Measurements from ENCODE around the gene ANKMY1. TPM values are rescaled to one million over a fixed set of nuclear protein-coding genes. Genes with fewer than 3 reads are reported as not detected.

Gene ANKMY1
- total and polyA plus RNA-seq, 2 donors (not counting 1 experiment from before 2014, with no cell fraction given): 51.7 to 72.1 TPM

DNA sequence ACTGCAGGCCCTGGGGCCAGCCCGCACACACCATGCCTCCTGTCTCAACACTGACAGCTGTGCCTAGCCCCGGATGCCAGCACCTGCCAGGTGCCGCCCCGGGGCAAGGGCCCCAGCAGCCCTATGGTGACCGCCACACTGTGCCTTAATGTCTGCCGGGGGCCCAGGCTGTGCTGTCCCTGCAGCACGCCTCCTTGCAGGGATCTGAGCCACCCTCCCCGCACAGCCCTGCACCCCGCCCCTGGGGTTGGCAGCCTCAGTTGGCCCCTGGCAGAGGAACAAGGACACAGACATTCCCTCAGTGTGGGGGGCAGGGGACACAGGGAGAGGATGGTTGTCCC lies 20.3 kb upstream of the ANKMY1 start:
- H3K79me2 ChIP-seq (ENCODE audit: control insufficient read depth, insufficient read depth, low read length): peaks cover 61% of the 10 kb centered on the region
- peaks cover 90% of the 10 kb centered on the region for H4K20me1 ChIP-seq (ENCODE audit: control insufficient read depth, insufficient read depth, low read length, poor library complexity, severe bottlenecking)
- no peaks in the 10 kb centered on the region for H3K27me3 Mint-ChIP-seq
- intact Hi-C loops (cut with micrococcal nuclease): no loop called here
- H3K4me1 Mint-ChIP-seq: peaks cover 25% of the 10 kb centered on the region
- no peak overlapping the region for H3K27ac ChIP-seq (ENCODE audit: low read length in 2 of 2)
- no peak for DNase-seq
- ChIA-PET CTCF (no interaction called here), POLR2A (no interaction called here)
- H3K4me3 ChIP-seq (ENCODE audit: control extremely low read depth in 1 of 5, extremely low read depth in 1 of 5, insufficient read depth in 1 of 5, low read depth in 2 of 5, low read length in 4 of 5): no peak overlapping the region
- H3K27me3 ChIP-seq (replicated peaks in 1 of 4; ENCODE audit: control extremely low read depth in 1 of 4, control insufficient read depth in 3 of 4, insufficient read depth in 4 of 4, low read length in 3 of 4): no peaks in the 10 kb centered on the region
- H3K27ac Mint-ChIP-seq: no peak overlapping the region
- TF ChIP-seq EZH2 (IDR thresholded peaks at IDR 0.05; ENCODE audit: borderline replicate concordance, insufficient read depth, low read depth, low read length, poor library complexity, severe bottlenecking) (no peak), CTCF (IDR thresholded peaks at IDR 0.05) (no peak)
- H3K4me3 Mint-ChIP-seq: no peak overlapping the region
- no peaks in the 10 kb centered on the region for H3K9me3 Mint-ChIP-seq (ENCODE audit: insufficient read depth)
- WGBS (ENCODE audit: insufficient coverage): 96% methylated on average over 9 of the region's 9 CpGs
- no peak overlapping the region for H3K4me2 ChIP-seq (replicated peaks; ENCODE audit: low read depth, low read length, poor library complexity, severe bottlenecking)
- H3K36me3 ChIP-seq (replicated peaks in 1 of 2; ENCODE audit: control extremely low read depth in 1 of 2, control insufficient read depth in 1 of 2, extremely low read depth in 1 of 2, insufficient read depth in 2 of 2, low read length in 1 of 2): peaks cover 0 to 49% of the 10 kb centered on the region in 2 experiments
- ATAC-seq (ENCODE audit: low read depth): no peak
- peaks cover 0 to 10% of the 10 kb centered on the region in 2 donors for H3K4me1 ChIP-seq (ENCODE audit: control insufficient read depth in 2 of 2, insufficient read depth in 2 of 2, low read length in 2 of 2)
- H3K9me3 ChIP-seq (ENCODE audit: control extremely low read depth in 1 of 3, control insufficient read depth in 2 of 3, insufficient read depth in 1 of 3, low read length in 2 of 3): peaks cover 0 to 5% (median 0%) of the 10 kb centered on the region in 3 donors
- H2AFZ ChIP-seq (ENCODE audit: insufficient read depth, low read depth, low read length, poor library complexity, severe bottlenecking): no peak overlapping the region
- H3K9ac ChIP-seq (ENCODE audit: low read length): no peak overlapping the region

DNA sequence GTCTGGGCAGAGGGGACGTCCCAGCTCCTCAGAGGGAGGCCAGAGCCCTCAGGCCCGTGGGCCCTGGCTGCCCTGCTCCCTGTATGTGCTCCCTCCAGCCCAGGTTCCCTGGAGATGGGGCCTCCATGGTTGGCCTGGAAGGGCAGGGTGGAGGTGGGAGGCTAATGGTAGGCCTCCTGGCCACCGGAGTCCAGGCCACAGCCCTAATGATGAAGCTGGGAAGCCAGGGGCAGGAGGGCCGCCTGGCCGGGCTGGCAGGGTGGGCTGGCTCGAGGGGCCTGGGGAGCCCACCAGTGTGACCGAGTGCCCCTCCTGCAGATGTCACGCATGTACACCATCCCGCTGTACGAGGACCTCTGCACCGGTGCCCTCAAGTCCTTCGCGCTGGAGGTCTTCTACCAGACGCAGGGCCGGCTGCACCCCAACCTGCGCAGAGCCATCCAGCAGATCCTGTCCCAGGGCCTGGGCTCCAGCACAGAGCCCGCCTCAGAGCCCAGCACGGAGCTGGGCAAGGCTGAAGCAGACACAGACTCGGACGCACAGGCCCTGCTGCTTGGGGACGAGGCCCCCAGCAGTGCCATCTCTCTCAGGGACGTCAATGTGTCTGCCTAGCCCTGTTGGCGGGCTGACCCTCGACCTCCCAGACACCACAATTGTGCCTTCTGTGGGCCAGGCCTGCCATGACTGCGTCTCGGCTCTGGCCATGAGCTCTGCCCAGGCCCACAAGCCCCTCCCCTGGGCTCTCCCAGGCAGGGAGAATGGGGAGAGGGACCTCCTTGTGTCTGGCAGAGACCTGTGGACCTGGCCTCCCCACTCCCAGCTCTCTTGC lies 19.7 kb upstream of the ANKMY1 start:
- Histone ChIP-seq H3K9me3 (ENCODE audit: control extremely low read depth in 1 of 3, control insufficient read depth in 2 of 3, insufficient read depth in 1 of 3, low read length in 2 of 3) (peaks cover 0 to 5% (median 0%) of the 10 kb centered on the region in 3 donors), H3K4me2 (replicated peaks; ENCODE audit: low read depth, low read length, poor library complexity, severe bottlenecking) (no peak overlapping the region), H3K36me3 (replicated peaks in 1 of 2; ENCODE audit: control extremely low read depth in 1 of 2, control insufficient read depth in 1 of 2, extremely low read depth in 1 of 2, insufficient read depth in 2 of 2, low read length in 1 of 2) (peaks cover 0 to 54% of the 10 kb centered on the region in 2 experiments), H3K4me3 (ENCODE audit: control extremely low read depth in 1 of 5, extremely low read depth in 1 of 5, insufficient read depth in 1 of 5, low read depth in 2 of 5, low read length in 4 of 5) (no peak overlapping the region), H3K4me1 (ENCODE audit: control insufficient read depth in 2 of 2, insufficient read depth in 2 of 2, low read length in 2 of 2) (peaks cover 0 to 10% of the 10 kb centered on the region in 2 donors), H3K79me2 (ENCODE audit: control insufficient read depth, insufficient read depth, low read length) (peaks cover 61% of the 10 kb centered on the region), H2AFZ (ENCODE audit: insufficient read depth, low read depth, low read length, poor library complexity, severe bottlenecking) (no peak overlapping the region), H4K20me1 (ENCODE audit: control insufficient read depth, insufficient read depth, low read length, poor library complexity, severe bottlenecking) (peaks cover 95% of the 10 kb centered on the region), H3K27me3 (replicated peaks in 1 of 4; ENCODE audit: control extremely low read depth in 1 of 4, control insufficient read depth in 3 of 4, insufficient read depth in 4 of 4, low read length in 3 of 4) (no peaks in the 10 kb centered on the region), H3K9ac (ENCODE audit: low read length) (no peak overlapping the region), H3K27ac (ENCODE audit: low read length in 2 of 2) (no peak overlapping the region)
- DNase-seq (no peak), ATAC-seq (ENCODE audit: low read depth) (no peak)
- TF ChIP-seq CTCF (IDR thresholded peaks at IDR 0.05) (no peak), EZH2 (IDR thresholded peaks at IDR 0.05; ENCODE audit: borderline replicate concordance, insufficient read depth, low read depth, low read length, poor library complexity, severe bottlenecking) (no peak)
- Mint-ChIP-seq H3K9me3 (ENCODE audit: insufficient read depth) (no peaks in the 10 kb centered on the region), H3K4me1 (peaks cover 20% of the 10 kb centered on the region), H3K27ac (no peak overlapping the region), H3K27me3 (no peaks in the 10 kb centered on the region), H3K4me3 (no peak overlapping the region)
- intact Hi-C loops (cut with micrococcal nuclease): no loop called here
- CTCF ChIA-PET: no interaction called here
- 96% methylated on average over 24 of the region's 26 CpGs for WGBS (ENCODE audit: insufficient coverage)
- POLR2A ChIA-PET: no interaction called here
